Amygdala (tissue), 56 donors: ENCODE results near the gene KDM4C.

Experiments
- DNase-seq, 56 donors: peaks; one replicate each; lab custom pipeline; 2025; lab: John Stamatoyannopoulos, UW

The KDM4C gene

GRCh38 chr9:6959270-6960000, 201.7 kb downstream of the KDM4C start:
- DNase-seq = no peak

GRCh38 chr9:6960777-6961176, 203.0 kb downstream of the KDM4C start:
- DNase-seq = no peak

- no peak for DNase-seq
Observed at GRCh38 chr9:6961845-6962522, 204.2 kb downstream of the KDM4C start.

DNA sequence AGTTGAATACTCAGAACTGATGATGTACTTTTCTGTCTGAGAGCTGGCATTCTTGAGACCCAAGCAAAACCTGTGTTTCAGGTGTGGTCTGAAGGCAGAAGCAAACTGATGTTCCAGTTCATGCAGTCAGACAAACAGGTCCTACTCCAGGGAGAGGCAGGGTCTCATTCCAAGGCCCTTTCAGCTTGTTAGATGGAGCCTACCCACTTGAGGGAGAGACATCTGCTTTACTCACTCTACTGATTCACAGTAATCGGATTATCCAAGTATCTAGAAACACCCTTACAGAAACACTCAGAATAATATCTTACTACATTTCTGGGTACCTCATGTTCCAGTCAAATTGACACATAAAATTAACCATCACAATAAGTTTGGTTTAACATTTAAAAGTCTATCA, 207.8 kb downstream of the KDM4C start:
- DNase-seq = no peak

- no peak for DNase-seq
Observed at GRCh38 chr9:6968271-6968670, 210.5 kb downstream of the KDM4C start.

DNA sequence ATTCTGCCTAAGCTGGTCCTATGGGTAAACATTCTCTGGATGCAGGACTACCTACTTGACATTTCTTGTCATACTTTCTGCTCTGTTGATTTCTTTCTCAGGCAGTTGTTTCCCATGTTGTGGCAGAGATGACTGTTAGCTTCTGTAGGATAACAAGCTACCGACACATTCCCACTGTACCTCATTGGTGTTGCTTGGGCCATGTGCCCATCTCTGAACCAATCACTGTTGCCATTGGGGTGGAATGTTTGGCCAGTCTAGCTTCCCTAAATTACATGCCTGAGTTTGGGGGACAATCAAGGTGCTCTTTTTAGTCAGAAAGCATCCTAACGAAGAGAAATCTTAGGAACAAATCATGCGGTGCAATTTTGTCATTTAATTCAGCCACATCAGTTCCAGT, 212.0 kb downstream of the KDM4C start:
- no peak for DNase-seq

GRCh38 chr9:6973089-6973488, 215.3 kb downstream of the KDM4C start:
- DNase-seq = no peak

GRCh38 chr9:6973762-6974161, 216.0 kb downstream of the KDM4C start:
- DNase-seq = no peak

- no peak for DNase-seq
Observed at GRCh38 chr9:6975198-6975597, 217.4 kb downstream of the KDM4C start.

- no peak for DNase-seq
Observed at GRCh38 chr9:6977761-6978160, 220.0 kb downstream of the KDM4C start.

DNA sequence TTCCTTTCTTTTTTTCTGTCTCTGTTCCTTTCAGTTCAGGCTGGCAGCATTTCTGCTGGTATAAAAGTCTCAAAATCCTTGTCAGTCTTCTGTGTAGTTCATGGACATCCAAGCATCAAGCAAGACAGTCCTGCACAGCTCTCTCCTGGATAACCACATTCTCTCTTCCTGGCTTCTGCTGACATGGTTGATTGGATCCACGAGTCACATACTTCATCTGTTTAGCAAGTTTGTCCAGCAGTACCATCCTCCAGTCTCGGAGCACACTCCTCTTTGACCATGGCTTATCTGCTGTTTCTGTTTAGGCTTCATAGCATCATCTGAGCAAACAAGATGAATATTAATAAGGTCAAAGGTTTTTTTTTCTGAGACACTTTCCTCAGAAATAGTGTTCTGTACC, 220.8 kb downstream of the KDM4C start:
- DNase-seq = no peak

GRCh38 chr9:6984941-6985578, 227.3 kb downstream of the KDM4C start:
- DNase-seq = no peak

DNA sequence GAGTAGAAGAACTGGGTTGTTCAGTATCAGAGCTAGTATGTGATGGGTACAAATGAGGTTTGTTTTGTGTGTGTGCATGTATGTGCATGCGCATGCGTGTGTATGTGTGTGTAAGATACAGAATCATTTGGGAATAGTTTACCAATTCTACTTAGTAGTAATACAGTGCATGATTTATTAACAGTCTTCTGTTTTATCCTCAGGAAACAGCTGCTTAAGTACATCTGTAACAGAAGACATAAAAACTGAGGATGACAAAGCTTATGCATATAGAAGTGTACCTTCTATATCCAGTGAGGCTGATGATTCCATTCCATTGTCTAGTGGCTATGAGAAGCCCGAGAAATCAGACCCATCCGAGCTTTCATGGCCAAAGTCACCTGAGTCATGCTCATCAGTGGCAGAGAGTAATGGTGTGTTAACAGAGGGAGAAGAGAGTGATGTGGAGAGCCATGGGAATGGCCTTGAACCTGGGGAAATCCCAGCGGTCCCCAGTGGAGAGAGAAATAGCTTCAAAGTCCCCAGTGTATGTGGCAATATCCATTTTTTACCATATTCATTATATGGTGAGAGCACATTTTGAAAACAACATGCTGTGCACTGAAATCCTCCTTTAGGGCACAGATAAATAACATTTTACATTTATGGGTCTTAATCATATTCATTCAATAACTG, 228.5 kb downstream of the KDM4C start:
- no peak for DNase-seq

DNA sequence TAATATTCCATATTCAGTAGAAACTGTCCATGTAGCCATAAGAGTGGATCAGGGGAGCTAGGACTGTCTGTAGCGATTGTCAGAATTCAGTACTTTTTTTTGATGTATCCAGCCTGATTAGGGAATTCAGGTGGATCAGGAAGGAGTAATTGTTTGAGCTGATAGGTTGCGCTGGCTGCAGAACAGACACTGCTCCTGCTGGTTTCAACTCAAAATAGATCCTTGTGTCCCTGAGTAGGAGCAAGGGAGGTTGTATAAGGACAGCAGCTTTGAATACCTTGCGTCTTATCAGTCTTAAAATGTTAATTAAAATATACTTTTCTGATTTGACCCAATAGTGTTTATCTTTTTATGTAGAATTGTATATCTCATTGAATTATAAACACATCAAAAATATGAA, 229.6 kb downstream of the KDM4C start:
- DNase-seq = no peak

- no peak for DNase-seq
Observed at GRCh38 chr9:6991418-6991817, 233.6 kb downstream of the KDM4C start.

- DNase-seq = no peak
Observed at GRCh38 chr9:6996061-6996854, 238.5 kb downstream of the KDM4C start.

DNA sequence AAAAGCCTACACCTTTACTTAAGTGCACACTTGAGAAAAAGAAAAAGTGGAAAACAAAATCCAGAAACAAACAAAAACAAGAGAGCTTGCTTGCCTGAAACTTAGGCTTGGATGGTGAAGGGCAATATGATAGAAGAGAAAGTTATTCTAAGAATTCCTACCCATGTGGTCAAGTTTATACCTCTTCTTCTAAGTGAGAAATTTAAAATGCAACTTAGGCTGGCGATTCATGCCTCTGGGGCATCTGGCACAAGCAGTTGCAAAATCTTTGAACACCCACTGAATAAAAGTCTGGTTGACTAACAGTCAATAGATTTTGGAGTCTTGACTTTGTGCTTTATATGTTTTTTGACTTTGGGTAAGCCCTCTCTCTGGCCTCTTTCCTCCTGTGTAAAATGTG, 239.6 kb downstream of the KDM4C start:
- DNase-seq = no peak

GRCh38 chr9:6999794-7000193, 242.0 kb downstream of the KDM4C start:
- DNase-seq = no peak

DNA sequence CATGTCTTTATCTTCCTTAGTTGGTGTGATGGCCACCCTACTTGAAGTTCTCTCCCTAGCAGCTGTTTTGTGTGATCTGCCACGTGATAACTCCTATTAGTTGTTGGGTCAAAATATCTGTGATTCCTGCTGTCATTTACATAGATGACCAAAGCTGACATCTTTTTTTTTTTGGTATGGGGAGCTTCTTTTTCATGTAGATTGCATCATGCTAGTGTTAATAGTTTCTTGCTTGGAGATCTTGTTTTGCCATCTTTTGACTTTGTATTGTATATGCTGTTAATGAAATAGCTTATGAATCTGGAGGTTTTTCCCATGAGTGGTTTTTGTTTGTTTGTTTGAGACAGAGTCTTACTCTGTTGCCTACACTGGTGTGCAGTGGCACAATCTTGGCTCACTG, 243.8 kb downstream of the KDM4C start:
- no peak for DNase-seq

DNA sequence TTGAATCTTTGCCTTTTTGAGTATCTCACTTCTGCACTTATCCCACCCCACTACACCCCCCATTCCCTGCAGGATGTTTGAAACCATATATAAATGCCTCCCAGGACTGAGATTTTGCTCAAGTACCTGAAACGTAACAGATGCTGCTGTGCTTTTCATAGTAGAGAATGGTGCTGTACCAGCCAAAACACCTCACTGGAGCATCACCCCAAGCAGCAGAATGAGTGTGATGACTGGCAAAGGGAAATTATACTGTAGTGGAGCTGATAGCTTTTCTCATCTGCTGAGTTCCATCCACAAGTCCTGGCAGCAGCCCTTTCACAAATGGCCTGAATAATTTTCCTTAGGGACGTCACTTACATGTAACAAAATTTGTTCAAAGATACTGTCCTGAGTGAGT, 246.1 kb downstream of the KDM4C start:
- DNase-seq = no peak

DNA sequence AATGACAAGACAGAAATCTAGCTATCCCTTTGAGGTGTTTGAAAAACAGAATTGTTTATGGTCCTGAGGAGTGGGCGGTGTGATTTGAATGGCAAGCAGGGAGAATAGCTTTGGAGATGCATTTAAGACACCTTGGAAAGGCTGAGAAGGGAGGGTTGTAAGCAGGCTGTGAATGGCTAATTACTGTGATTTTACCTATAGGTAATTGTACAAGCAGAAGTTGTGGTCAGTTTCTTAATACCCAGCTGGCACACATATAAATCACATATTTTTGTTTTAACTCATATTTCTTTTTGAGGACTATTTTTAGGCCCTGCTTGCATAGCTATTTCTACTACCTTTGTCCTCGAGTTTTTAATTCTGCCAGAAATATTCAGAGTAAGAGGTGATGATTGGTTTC, 248.6 kb downstream of the KDM4C start:
- no peak for DNase-seq
